ENCODE data around the gene SPTBN1.

The SPTBN1 gene

DNA sequence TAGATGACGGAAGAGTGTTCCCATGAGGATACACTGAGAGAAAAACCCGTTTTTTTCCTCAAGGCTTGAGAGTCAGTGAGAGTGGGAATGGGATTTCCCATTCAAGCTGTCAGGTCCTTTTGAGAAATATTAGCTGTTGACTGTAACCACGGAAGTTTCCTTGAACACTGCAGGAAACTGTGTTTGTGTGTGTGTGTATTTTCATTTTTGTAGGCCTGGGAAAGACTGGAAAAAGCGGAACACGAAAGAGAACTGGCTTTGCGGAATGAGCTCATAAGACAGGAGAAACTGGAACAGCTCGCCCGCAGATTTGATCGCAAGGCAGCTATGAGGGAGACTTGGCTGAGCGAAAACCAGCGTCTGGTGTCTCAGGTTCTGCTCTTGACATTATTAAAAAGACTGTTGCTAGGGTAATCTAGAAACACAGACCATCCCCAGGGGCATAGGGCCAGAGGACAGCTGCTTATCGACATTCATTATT, 168.5 kb downstream of the SPTBN1 start:
- Mint-ChIP-seq H3K27ac (peak overlapping the region; percentile 67), H3K4me3 (no peak overlapping the region), H3K4me1 (peaks cover 8% of the 10 kb centered on the region), H3K36me3 (peaks cover 92% of the 10 kb centered on the region), H3K9me3 (no peaks in the 10 kb centered on the region)
- ATAC-seq (no peak), DNase-seq (ENCODE audit: low spot score in 2 of 2) (no peak)

DNA sequence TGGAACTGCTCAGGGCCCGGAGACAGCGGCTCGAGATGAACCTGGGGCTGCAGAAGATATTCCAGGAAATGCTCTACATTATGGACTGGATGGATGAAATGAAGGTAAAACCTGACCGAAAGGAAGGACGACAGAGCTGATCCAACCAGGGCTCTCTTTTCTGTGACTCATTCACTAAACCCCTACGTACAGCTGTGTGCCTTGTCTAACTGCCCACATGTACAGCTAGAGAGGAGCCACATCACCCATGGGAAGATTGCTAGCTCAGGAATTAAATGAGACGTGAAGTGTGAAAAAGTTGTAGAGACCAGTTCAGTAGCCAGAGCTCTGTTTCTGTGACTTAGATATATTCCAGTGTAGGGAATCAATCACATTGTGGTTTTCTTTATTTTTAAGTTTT, 170.0 kb downstream of the SPTBN1 start:
- no peaks in the 10 kb centered on the region for H3K9me3 Mint-ChIP-seq
- peaks cover 15% of the 10 kb centered on the region for H3K4me1 Mint-ChIP-seq
- DNase-seq (ENCODE audit: low spot score in 2 of 2) (no peak), ATAC-seq (no peak)
- peak overlapping the region; percentile 53 for H3K27ac Mint-ChIP-seq
- H3K36me3 Mint-ChIP-seq, result peaks cover 93% of the 10 kb centered on the region
- no peak overlapping the region for H3K4me3 Mint-ChIP-seq

DNA sequence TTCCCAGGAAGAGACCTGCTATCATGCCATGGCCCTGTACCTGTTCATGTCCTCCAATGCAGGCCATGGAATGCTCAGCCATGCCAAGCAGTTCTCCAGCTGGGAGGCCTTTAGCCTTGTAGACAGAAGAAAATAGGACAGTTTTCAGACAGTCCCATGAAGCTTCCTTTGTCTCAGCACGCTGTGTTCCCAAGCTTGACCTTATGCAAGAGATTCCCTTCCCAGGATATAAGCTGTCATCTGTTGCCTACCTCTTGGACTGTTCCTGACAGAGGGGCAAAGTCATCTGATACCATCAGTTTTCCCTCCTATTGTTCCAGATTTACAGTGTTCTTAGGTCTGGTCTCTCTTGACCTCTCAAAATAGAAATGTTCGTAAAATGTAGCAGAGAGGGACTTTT, 170.8 kb downstream of the SPTBN1 start:
- ATAC-seq, result no peak
- Mint-ChIP-seq H3K36me3 (peaks cover 100% of the 10 kb centered on the region), H3K9me3 (no peaks in the 10 kb centered on the region), H3K4me1 (peaks cover 15% of the 10 kb centered on the region), H3K4me3 (no peak overlapping the region), H3K27ac (peak overlapping the region; percentile 53)
- DNase-seq (ENCODE audit: low spot score in 2 of 2), result no peak

DNA sequence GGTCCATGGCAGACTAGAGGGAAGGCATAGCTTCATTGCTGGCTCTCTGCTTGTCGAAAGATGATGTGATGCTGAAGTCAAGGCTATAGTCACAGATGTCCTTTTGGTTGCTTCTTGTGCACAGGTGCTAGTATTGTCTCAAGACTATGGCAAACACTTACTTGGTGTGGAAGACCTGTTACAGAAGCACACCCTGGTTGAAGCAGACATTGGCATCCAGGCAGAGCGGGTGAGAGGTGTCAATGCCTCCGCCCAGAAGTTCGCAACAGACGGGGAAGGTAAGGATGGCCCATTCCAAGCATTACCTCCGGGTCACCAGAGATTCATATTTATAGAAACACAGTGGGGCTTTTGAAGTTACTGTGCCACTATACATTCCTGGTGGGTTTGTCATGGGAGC, 171.8 kb downstream of the SPTBN1 start:
- H3K4me3 Mint-ChIP-seq, result no peak overlapping the region
- no peak for DNase-seq (ENCODE audit: low spot score in 2 of 2)
- peaks cover 100% of the 10 kb centered on the region for H3K36me3 Mint-ChIP-seq
- no peaks in the 10 kb centered on the region for H3K9me3 Mint-ChIP-seq
- peaks cover 15% of the 10 kb centered on the region for H3K4me1 Mint-ChIP-seq
- peak overlapping the region; percentile 53 for H3K27ac Mint-ChIP-seq
- ATAC-seq, result no peak

DNA sequence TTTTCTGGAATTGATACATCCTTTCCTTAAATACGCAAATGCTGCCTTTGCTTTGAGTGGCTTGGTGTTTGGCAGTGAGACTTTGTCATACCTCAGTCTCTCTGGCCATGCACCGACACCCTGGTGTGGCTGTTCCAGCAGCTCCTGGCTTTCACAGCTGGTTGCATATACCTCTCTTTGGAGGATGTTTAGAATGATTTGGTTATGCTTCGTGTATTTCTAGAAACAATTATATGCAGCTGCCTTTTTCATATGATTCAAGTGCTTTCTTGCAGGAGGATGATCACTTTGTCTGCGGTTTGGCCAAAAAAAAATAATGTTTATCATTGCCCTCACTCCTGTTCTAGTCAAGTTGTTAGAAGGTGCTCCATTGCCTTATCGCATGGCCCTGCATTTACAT, 172.3 kb downstream of the SPTBN1 start:
- peaks cover 100% of the 10 kb centered on the region for H3K36me3 Mint-ChIP-seq
- ATAC-seq (no peak), DNase-seq (ENCODE audit: low spot score in 2 of 2) (no peak)
- H3K4me3 Mint-ChIP-seq, result no peak overlapping the region
- peak overlapping the region; percentile 11 for H3K27ac Mint-ChIP-seq
- H3K9me3 Mint-ChIP-seq, result no peaks in the 10 kb centered on the region
- H3K4me1 Mint-ChIP-seq, result peaks cover 15% of the 10 kb centered on the region

DNA sequence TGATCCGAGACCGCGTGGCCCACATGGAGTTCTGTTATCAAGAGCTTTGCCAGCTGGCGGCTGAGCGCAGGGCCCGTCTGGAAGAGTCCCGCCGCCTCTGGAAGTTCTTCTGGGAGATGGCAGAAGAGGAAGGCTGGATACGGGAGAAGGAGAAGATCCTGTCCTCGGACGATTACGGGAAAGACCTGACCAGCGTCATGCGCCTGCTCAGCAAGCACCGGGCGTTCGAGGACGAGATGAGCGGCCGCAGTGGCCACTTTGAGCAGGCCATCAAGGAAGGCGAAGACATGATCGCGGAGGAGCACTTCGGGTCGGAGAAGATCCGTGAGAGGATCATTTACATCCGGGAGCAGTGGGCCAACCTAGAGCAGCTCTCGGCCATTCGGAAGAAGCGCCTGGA, 172.8 kb downstream of the SPTBN1 start:
- no peaks in the 10 kb centered on the region for H3K9me3 Mint-ChIP-seq
- peak overlapping the region; percentile 11 for H3K27ac Mint-ChIP-seq
- no peak for DNase-seq (ENCODE audit: low spot score in 2 of 2)
- peaks cover 99% of the 10 kb centered on the region for H3K36me3 Mint-ChIP-seq
- peaks cover 15% of the 10 kb centered on the region for H3K4me1 Mint-ChIP-seq
- no peak for ATAC-seq
- H3K4me3 Mint-ChIP-seq, result no peak overlapping the region

DNA sequence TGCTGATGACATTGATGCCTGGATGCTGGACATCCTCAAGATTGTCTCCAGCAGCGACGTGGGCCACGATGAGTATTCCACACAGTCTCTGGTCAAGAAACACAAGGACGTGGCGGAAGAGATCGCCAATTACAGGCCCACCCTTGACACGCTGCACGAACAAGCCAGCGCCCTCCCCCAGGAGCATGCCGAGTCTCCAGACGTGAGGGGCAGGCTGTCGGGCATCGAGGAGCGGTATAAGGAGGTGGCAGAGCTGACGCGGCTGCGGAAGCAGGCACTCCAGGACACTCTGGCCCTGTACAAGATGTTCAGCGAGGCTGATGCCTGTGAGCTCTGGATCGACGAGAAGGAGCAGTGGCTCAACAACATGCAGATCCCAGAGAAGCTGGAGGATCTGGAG, 173.3 kb downstream of the SPTBN1 start:
- H3K27ac Mint-ChIP-seq, result peak overlapping the region; percentile 84
- no peak for ATAC-seq
- H3K4me3 Mint-ChIP-seq, result no peak overlapping the region
- no peak for DNase-seq (ENCODE audit: low spot score in 2 of 2)
- H3K4me1 Mint-ChIP-seq, result peaks cover 16% of the 10 kb centered on the region
- no peaks in the 10 kb centered on the region for H3K9me3 Mint-ChIP-seq
- H3K36me3 Mint-ChIP-seq, result peaks cover 97% of the 10 kb centered on the region

DNA sequence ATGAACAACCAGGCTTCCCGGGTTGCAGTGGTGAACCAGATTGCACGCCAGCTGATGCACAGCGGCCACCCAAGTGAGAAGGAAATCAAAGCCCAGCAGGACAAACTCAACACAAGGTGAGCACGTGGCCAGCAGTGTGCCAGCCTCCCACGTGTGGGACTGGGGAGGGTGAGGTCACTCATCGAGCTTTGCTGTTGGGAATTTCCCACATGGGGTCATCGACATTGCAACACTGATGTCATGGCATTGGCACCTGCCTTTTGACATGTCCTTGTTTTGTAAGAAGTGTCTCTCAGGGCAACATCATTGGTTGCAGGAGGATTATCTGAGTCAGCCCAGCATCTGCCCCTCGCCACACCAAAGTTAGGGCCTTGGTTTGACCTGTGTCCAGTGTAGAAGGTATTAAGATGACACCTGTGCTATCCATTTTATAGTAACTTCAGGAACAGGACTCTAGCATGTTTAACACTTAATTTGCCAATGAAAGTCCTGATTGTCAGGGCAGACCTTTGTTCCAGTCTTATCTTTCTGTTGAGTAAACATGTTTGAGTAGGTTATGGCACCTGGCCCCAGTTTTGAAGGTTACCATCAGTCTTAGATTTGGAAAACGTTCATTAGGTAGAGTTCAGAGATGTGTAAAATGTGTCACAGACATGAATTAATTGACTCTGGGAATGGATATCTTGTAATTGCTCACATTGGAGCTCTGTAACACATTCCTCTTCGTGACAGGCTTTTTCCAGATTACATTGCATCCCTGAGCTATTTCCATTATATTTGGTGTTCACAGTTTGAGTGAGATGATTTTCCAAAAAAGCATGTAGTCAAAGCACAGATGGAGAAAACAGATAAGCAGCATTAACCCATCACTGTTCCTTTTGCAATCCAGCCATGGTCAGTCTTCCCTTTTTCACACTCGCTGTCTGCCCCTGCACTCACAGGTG, 174.1 kb downstream of the SPTBN1 start:
- Mint-ChIP-seq H3K4me1 (peaks cover 24% of the 10 kb centered on the region), H3K27ac (peak overlapping the region; percentile 84), H3K36me3 (peaks cover 97% of the 10 kb centered on the region), H3K9me3 (no peaks in the 10 kb centered on the region), H3K4me3 (no peak overlapping the region)
- ATAC-seq (peak; percentile 93), DNase-seq (ENCODE audit: low spot score in 2 of 2) (no peak)

DNA sequence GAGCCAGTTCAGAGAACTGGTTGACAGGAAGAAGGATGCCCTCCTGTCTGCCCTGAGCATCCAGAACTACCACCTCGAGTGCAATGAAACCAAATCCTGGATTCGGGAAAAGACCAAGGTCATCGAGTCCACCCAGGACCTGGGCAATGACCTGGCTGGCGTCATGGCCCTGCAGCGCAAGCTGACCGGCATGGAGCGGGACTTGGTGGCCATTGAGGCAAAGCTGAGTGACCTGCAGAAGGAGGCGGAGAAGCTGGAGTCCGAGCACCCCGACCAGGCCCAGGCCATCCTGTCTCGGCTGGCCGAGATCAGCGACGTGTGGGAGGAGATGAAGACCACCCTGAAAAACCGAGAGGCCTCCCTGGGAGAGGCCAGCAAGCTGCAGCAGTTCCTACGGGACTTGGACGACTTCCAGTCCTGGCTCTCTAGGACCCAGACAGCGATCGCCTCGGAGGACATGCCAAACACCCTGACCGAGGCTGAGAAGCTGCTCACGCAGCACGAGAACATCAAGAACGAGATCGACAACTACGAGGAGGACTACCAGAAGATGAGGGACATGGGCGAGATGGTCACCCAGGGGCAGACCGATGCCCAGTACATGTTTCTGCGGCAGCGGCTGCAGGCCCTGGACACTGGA, 174.9 kb downstream of the SPTBN1 start:
- no peaks in the 10 kb centered on the region for H3K9me3 Mint-ChIP-seq
- H3K27ac Mint-ChIP-seq, result peak overlapping the region; percentile 84
- H3K36me3 Mint-ChIP-seq, result peaks cover 92% of the 10 kb centered on the region
- DNase-seq (ENCODE audit: low spot score in 2 of 2), result no peak
- H3K4me3 Mint-ChIP-seq, result no peak overlapping the region
- peaks cover 27% of the 10 kb centered on the region for H3K4me1 Mint-ChIP-seq
- no peak for ATAC-seq

DNA sequence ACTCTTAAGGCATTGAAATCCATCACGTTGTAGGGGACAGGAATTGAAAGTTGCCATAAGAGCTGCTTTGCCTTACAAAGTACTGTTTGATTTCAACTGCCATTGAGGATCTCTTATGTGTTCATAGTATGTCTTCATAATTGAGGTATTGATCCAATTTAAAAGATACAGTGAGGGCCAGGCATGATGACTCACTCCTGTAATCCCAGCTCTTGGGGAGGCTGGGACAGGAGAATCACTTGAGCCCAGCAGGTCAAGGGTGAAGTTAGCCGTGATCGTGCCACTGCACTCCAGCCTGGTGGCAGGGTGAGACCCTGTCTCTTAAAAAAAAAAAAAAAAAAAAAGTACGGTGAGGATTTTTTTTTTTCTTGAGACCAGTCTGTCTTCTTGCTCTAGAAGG, 175.6 kb downstream of the SPTBN1 start:
- H3K36me3 Mint-ChIP-seq, result peaks cover 84% of the 10 kb centered on the region
- no peak for DNase-seq (ENCODE audit: low spot score in 2 of 2)

DNA sequence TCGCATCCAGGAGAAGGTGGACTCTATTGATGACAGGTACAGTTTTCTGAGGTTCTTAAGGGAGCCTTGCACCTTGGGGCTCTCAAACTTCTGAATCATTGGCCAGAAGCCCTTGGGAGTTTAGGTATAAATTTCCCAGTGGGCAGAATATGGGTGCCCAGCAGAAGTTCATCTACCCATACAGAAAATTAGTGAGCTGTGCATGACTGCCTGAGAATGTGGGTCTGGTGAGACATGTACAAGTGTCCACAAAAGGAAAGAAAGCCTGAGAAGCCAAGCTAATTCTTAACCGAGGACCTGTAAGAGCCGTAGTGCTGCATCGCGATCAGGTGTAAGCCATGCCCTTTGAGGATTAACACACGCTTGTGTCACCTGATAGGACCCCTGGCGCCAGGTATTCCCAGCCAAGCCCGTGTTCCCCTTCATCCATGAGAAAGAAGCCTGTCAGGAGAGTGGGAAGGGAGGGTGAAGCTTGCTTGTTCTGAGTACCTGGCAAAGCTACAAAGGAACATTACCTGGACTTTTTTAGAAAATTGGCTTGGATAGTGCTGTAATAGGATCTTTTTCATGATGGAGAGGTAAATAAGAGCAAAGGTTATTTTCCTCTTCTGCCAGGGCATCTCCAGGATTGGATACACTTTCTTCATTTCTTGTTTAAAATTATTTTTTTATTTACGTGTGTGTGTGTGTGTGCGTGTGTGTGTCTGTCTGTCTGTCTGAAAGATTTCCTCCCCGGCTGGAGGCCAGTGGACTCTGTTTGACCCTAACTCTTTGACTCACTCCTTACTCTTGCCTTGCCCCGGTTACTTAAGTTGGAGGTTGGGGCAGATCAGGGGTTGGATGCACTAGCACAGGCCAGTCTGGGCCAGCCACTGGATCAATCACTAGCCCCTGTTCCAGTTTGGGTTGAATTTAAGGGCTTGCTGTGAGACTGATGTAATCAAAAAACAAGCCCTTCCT, 176.9 kb downstream of the SPTBN1 start:
- H3K36me3 Mint-ChIP-seq, result peaks cover 78% of the 10 kb centered on the region
- no peaks in the 10 kb centered on the region for H3K9me3 Mint-ChIP-seq
- no peak overlapping the region for H3K4me3 Mint-ChIP-seq
- DNase-seq (ENCODE audit: low spot score in 2 of 2), result no peak
- peaks cover 27% of the 10 kb centered on the region for H3K4me1 Mint-ChIP-seq
- ATAC-seq, result no peak
- peak overlapping the region; percentile 79 for H3K27ac Mint-ChIP-seq

More for the DNA sequence above, 175.6 kb downstream of the SPTBN1 start:
- H3K4me1 Mint-ChIP-seq, result peaks cover 27% of the 10 kb centered on the region
- H3K4me3 Mint-ChIP-seq, result no peak overlapping the region
- no peaks in the 10 kb centered on the region for H3K9me3 Mint-ChIP-seq
- ATAC-seq, result no peak
- peak overlapping the region; percentile 84 for H3K27ac Mint-ChIP-seq

DNA sequence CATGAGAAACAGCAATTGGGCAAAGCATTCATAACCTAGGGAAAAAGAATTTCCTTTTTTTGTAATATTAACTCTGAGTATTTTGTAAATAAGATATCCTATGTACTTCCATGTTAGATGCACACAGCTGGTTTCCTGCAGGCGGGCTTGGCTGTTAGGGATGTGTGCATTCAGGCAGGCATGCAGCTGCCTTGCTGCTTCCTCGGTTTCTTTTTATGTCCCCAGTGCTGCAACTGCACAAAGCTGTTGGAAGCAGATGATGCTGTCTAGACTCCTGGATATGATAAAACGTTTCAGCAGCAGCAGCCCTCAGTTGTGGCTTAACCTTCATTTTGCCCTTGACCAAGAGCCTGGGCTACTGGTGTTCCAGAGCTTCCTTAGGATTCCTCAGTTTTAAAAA, 177.9 kb downstream of the SPTBN1 start:
- Mint-ChIP-seq H3K4me3 (no peak overlapping the region), H3K36me3 (peaks cover 68% of the 10 kb centered on the region), H3K9me3 (no peaks in the 10 kb centered on the region), H3K4me1 (peaks cover 22% of the 10 kb centered on the region), H3K27ac (peak overlapping the region; percentile 81)
- DNase-seq (ENCODE audit: low spot score in 2 of 2), result no peak
- ATAC-seq, result no peak

DNA sequence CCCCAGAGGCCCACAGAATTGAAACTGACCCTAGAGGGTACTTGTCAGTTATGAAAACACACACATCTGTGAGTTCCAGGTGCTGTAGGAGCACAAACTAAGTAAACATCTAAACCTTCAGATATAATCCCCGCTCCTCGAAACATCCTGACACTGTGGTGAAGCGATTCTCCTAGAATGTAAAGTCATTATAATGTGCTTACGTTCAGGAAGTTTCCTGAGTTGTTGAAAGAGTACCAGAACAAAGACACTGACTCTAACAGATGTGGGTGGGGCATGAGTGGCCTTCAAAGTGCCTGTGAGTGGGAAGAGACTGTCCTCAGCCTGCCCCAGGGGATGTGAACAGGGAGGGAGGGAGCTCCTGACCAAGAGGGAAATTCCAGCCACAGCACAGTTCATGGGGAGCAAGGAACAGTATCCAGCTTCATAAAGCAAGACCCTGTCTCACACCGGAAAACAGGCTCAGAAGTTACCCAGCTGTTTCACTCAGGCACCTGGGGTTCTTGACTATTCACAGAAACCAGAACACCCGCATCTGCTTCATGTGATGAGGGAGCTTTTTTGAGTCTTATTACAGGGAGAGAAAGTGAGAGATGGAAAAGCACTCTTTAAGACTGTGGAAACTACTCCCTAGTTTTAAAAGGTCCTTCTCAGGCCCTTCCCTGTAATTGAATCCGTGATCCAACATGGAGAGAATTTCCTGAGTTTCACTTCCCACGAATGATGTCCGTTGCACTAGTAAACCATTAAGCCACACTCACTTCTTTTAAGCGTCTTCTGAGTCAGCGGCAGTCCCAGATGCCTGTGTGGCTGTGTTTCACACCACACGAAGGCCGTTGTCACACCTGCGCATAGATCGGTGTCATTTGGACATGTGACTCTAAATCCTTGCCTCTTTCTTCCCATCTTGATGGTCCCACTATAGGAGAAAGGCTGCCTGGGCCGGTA, 178.7 kb downstream of the SPTBN1 start:
- DNase-seq (ENCODE audit: low spot score in 2 of 2) (no peak), ATAC-seq (peak; percentile 53)
- peak overlapping the region; percentile 81 for H3K27ac Mint-ChIP-seq
- H3K4me3 Mint-ChIP-seq, result no peak overlapping the region
- peaks cover 60% of the 10 kb centered on the region for H3K36me3 Mint-ChIP-seq
- H3K9me3 Mint-ChIP-seq, result no peaks in the 10 kb centered on the region
- H3K4me1 Mint-ChIP-seq, result peaks cover 16% of the 10 kb centered on the region

DNA sequence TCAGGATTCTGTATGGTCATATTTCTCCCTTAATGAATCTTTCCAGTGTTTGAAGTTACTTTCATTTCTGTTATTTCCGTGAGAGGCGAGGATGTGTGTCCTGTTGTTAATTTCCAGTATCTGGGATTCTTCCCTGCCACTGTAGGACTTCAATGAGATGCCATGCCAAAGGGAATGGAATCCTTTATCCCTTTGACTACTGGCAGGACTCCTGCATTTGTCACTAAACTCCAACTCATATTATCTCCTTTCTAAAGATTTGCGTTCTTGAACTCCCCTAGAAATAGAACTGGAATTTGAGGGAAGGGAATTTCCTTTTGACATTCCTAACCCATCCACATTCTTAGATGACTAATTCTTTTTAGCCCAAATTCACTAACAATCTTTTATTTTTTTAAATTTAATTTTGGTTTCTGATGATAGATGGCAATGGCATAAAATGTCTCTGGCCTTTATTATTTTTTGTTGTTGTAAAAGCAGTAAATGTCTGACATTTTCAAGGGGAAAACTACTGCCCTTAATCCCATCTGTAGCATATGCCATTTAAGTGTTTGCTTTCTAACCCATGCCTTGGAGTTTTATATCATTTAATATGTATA, 179.5 kb downstream of the SPTBN1 start:
- H3K4me1 Mint-ChIP-seq, result peaks cover 11% of the 10 kb centered on the region
- ATAC-seq, result no peak
- no peak overlapping the region for H3K4me3 Mint-ChIP-seq
- peak overlapping the region; percentile 81 for H3K27ac Mint-ChIP-seq
- DNase-seq (ENCODE audit: low spot score in 2 of 2), result no peak
- H3K9me3 Mint-ChIP-seq, result no peaks in the 10 kb centered on the region
- H3K36me3 Mint-ChIP-seq, result peaks cover 52% of the 10 kb centered on the region

Measured in stimulated activated effector memory CD8-positive, alpha-beta T cell treated with anti-CD3 and anti-CD28 coated beads, Interleukin-12 subunit alpha, Interleukin-12 subunit beta, amount 100 ng/mL, for 72 hours (primary cell).